ENCODE data around the gene CDCP2.

Gene CDCP2
- 0 reads per million in 3 donors for total RNA-seq

DNA sequence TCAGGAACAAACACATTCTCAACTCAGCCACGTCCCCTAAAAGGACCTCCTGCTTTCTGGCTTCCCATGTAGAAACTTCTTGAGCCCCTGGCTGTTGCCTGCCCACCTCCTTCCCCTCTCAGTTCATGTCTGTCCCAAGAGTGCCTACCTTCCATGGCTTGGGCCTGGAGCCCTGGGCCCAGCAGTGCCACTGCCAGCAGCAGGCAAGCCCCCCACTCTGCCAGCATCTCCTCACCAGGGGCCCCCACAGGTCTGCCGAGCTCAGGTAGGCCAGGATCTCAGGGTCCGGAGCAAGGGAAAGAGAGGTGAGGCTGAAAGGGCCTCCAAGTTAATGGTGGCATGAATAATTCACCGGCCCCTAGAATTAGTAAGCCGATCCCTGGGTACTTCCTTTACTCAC, at the start of gene CDCP2:
TSS of gene CDCP2 (minus strand) at position 305 of the 400 bp plus-strand sequence. CDS start at position 227, 78 bp downstream.
- no peaks in the 10 kb centered on the region for H3K27me3 ChIP-seq (replicated peaks; ENCODE audit: control insufficient read depth, insufficient read depth, low read length, poor library complexity, severe bottlenecking)
- no peak within 1 kb of the TSS for H3K4me3 ChIP-seq (ENCODE audit: insufficient read depth, low read depth, low read length, poor library complexity, severe bottlenecking)
- no peak for DNase-seq
- no peaks in the 10 kb centered on the region for H3K9me3 ChIP-seq (ENCODE audit: control insufficient read depth, low read length)
- no peaks in the 10 kb centered on the region for H3K4me1 ChIP-seq (ENCODE audit: control insufficient read depth, insufficient read depth, low read length, poor library complexity, severe bottlenecking)
- H3K36me3 ChIP-seq (ENCODE audit: control insufficient read depth, insufficient read depth, low read length), result no peaks in the 10 kb centered on the region
- H3K27ac ChIP-seq (ENCODE audit: insufficient read depth, low read length, poor library complexity, severe bottlenecking), result no peak within 1 kb of the TSS

GRCh38 chr1:54200519-54200997, 47.8 kb upstream of the CDCP2 start:
- DNase-seq, result no peak
- peaks cover 9% of the 10 kb centered on the region for H3K36me3 ChIP-seq (ENCODE audit: control insufficient read depth, insufficient read depth, low read length)
- H3K4me3 ChIP-seq (ENCODE audit: insufficient read depth, low read depth, low read length, poor library complexity, severe bottlenecking), result peak overlapping the region; percentile 77
- H3K27ac ChIP-seq (ENCODE audit: insufficient read depth, low read length, poor library complexity, severe bottlenecking), result peak overlapping the region; percentile 72
- peaks cover 14% of the 10 kb centered on the region for H3K4me1 ChIP-seq (ENCODE audit: control insufficient read depth, insufficient read depth, low read length, poor library complexity, severe bottlenecking)
- H3K9me3 ChIP-seq (ENCODE audit: control insufficient read depth, low read length), result no peaks in the 10 kb centered on the region
- H3K27me3 ChIP-seq (replicated peaks; ENCODE audit: control insufficient read depth, insufficient read depth, low read length, poor library complexity, severe bottlenecking), result no peaks in the 10 kb centered on the region

DNA sequence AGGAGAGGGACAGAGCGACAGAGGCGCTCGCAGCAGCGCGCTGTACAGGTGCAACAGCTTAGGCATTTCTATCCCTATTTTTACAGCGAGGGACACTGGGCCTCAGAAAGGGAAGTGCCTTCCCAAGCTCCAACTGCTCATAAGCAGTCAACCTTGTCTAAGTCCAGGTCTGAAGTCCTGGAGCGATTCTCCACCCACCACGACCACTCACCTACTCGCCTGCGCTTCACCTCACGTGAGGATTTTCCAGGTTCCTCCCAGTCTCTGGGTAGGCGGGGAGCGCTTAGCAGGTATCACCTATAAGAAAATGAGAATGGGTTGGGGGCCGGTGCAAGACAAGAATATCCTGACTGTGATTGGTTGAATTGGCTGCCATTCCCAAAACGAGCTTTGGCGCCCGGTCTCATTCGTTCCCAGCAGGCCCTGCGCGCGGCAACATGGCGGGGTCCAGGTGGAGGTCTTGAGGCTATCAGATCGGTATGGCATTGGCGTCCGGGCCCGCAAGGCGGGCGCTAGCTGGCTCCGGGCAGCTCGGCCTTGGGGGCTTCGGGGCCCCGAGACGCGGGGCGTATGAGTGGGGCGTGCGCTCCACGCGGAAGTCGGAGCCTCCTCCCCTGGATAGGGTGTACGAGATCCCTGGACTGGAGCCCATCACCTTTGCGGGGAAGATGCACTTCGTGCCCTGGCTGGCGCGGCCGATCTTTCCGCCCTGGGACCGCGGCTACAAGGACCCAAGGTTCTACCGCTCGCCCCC, 47.1 kb upstream of the CDCP2 start, which contains the start of the genes CYB5RL and MRPL37:
TSS of gene CYB5RL (minus strand) at position 266 of the 754 bp plus-strand sequence. CDS start 4,414 bp downstream, outside the sequence.
TSS of gene MRPL37 (plus strand) at position 403 of the 754 bp plus-strand sequence. CDS start at position 480, 77 bp downstream.
- DNase-seq, result peak; percentile 73 to 85 (median 83)
- H3K4me3 ChIP-seq (ENCODE audit: insufficient read depth, low read depth, low read length, poor library complexity, severe bottlenecking), result peak within 1 kb of the TSS; percentile 77
- no peaks in the 10 kb centered on the region for H3K27me3 ChIP-seq (replicated peaks; ENCODE audit: control insufficient read depth, insufficient read depth, low read length, poor library complexity, severe bottlenecking)
- peak within 1 kb of the TSS; percentile 72 for H3K27ac ChIP-seq (ENCODE audit: insufficient read depth, low read length, poor library complexity, severe bottlenecking)
- no peaks in the 10 kb centered on the region for H3K9me3 ChIP-seq (ENCODE audit: control insufficient read depth, low read length)
- peaks cover 14% of the 10 kb centered on the region for H3K4me1 ChIP-seq (ENCODE audit: control insufficient read depth, insufficient read depth, low read length, poor library complexity, severe bottlenecking)
- H3K36me3 ChIP-seq (ENCODE audit: control insufficient read depth, insufficient read depth, low read length), result peaks cover 7% of the 10 kb centered on the region

- Histone ChIP-seq H3K4me3 (ENCODE audit: insufficient read depth, low read depth, low read length, poor library complexity, severe bottlenecking) (peak overlapping the region; percentile 77), H3K27ac (ENCODE audit: insufficient read depth, low read length, poor library complexity, severe bottlenecking) (peak overlapping the region; percentile 72), H3K27me3 (replicated peaks; ENCODE audit: control insufficient read depth, insufficient read depth, low read length, poor library complexity, severe bottlenecking) (no peaks in the 10 kb centered on the region), H3K36me3 (ENCODE audit: control insufficient read depth, insufficient read depth, low read length) (peaks cover 9% of the 10 kb centered on the region), H3K4me1 (ENCODE audit: control insufficient read depth, insufficient read depth, low read length, poor library complexity, severe bottlenecking) (peaks cover 14% of the 10 kb centered on the region), H3K9me3 (ENCODE audit: control insufficient read depth, low read length) (no peaks in the 10 kb centered on the region)
- DNase-seq, result no peak
Measured at GRCh38 chr1:54199151-54199764, 46.5 kb upstream of the CDCP2 start.

DNA sequence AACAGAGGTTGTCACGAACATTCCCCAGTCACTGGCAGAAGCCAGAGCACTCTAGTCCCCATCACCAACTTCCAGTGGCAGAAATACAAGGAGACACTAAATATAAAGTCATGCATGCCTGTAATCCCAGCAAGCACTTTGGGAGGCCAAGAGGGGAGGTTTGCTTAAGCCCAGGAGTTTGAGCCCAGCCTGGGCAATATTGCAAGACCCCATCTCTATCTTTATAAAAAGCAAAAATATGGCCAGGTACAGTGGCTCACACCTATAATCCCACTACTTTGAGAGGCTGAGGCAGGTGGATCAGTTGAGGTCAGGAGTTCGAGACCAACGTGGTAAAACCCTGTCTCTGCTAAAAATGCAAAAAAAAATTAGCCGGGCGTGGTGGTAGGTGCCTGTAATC, 40.7 kb upstream of the CDCP2 start:
- H3K27ac ChIP-seq (ENCODE audit: insufficient read depth, low read length, poor library complexity, severe bottlenecking), result no peak overlapping the region
- no peaks in the 10 kb centered on the region for H3K9me3 ChIP-seq (ENCODE audit: control insufficient read depth, low read length)
- DNase-seq, result no peak
- H3K4me1 ChIP-seq (ENCODE audit: control insufficient read depth, insufficient read depth, low read length, poor library complexity, severe bottlenecking), result no peaks in the 10 kb centered on the region
- no peaks in the 10 kb centered on the region for H3K27me3 ChIP-seq (replicated peaks; ENCODE audit: control insufficient read depth, insufficient read depth, low read length, poor library complexity, severe bottlenecking)
- peaks cover 9% of the 10 kb centered on the region for H3K36me3 ChIP-seq (ENCODE audit: control insufficient read depth, insufficient read depth, low read length)
- no peak overlapping the region for H3K4me3 ChIP-seq (ENCODE audit: insufficient read depth, low read depth, low read length, poor library complexity, severe bottlenecking)

GRCh38 chr1:54191525-54191924, 38.7 kb upstream of the CDCP2 start:
- Histone ChIP-seq H3K4me3 (ENCODE audit: insufficient read depth, low read depth, low read length, poor library complexity, severe bottlenecking) (no peak overlapping the region), H3K4me1 (ENCODE audit: control insufficient read depth, insufficient read depth, low read length, poor library complexity, severe bottlenecking) (no peaks in the 10 kb centered on the region), H3K27ac (ENCODE audit: insufficient read depth, low read length, poor library complexity, severe bottlenecking) (no peak overlapping the region), H3K27me3 (replicated peaks; ENCODE audit: control insufficient read depth, insufficient read depth, low read length, poor library complexity, severe bottlenecking) (no peaks in the 10 kb centered on the region), H3K9me3 (ENCODE audit: control insufficient read depth, low read length) (no peaks in the 10 kb centered on the region), H3K36me3 (ENCODE audit: control insufficient read depth, insufficient read depth, low read length) (peaks cover 9% of the 10 kb centered on the region)
- DNase-seq, result no peak

- H3K27me3 ChIP-seq (replicated peaks; ENCODE audit: control insufficient read depth, insufficient read depth, low read length, poor library complexity, severe bottlenecking), result no peaks in the 10 kb centered on the region
- peaks cover 8% of the 10 kb centered on the region for H3K36me3 ChIP-seq (ENCODE audit: control insufficient read depth, insufficient read depth, low read length)
- H3K4me1 ChIP-seq (ENCODE audit: control insufficient read depth, insufficient read depth, low read length, poor library complexity, severe bottlenecking), result no peaks in the 10 kb centered on the region
- H3K4me3 ChIP-seq (ENCODE audit: insufficient read depth, low read depth, low read length, poor library complexity, severe bottlenecking), result no peak overlapping the region
- H3K9me3 ChIP-seq (ENCODE audit: control insufficient read depth, low read length), result no peaks in the 10 kb centered on the region
- no peak for DNase-seq
- H3K27ac ChIP-seq (ENCODE audit: insufficient read depth, low read length, poor library complexity, severe bottlenecking), result no peak overlapping the region
Measured at GRCh38 chr1:54190526-54190925, 37.7 kb upstream of the CDCP2 start.

DNA sequence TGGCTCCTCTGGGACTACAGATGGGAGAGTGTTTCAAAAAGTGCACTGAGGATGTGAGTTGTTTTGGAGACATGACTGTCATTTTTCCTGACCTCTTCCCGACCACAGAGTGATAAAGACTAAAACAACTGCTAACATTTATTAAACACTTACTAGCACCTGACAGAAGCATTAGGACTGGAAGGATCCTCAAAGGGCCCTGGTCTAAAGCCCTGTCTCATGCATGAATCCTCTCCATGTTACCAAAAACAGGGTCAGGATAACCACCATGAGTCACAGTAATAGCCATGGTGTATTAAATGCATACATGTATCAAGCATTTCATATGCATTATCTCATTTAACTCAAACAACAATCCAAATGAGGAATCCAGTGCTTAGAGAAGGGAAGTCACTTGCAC, 35.5 kb upstream of the CDCP2 start:
- Histone ChIP-seq H3K4me3 (ENCODE audit: insufficient read depth, low read depth, low read length, poor library complexity, severe bottlenecking) (no peak overlapping the region), H3K9me3 (ENCODE audit: control insufficient read depth, low read length) (no peaks in the 10 kb centered on the region), H3K4me1 (ENCODE audit: control insufficient read depth, insufficient read depth, low read length, poor library complexity, severe bottlenecking) (no peaks in the 10 kb centered on the region), H3K36me3 (ENCODE audit: control insufficient read depth, insufficient read depth, low read length) (no peaks in the 10 kb centered on the region), H3K27me3 (replicated peaks; ENCODE audit: control insufficient read depth, insufficient read depth, low read length, poor library complexity, severe bottlenecking) (no peaks in the 10 kb centered on the region), H3K27ac (ENCODE audit: insufficient read depth, low read length, poor library complexity, severe bottlenecking) (no peak overlapping the region)
- DNase-seq, result no peak

DNA sequence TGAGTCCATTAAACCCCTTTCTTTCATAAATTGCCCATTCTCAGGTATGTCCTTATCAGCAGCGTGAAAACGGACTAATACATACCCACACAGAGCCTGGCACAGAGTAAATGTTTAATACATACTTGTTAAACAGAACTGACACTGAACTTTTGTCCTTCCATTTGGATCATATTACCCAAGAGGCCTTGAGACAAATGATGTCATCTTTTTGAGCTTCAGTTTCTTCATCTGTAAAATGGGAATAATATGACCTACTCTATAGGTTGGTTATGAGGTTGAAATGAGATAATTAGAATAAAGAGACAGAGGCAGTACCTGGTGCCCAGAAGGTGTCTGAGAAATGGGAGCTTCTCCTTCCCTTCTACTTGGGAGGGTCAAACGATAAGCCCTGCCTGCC, 33.3 kb upstream of the CDCP2 start:
- no peak overlapping the region for H3K27ac ChIP-seq (ENCODE audit: insufficient read depth, low read length, poor library complexity, severe bottlenecking)
- H3K4me1 ChIP-seq (ENCODE audit: control insufficient read depth, insufficient read depth, low read length, poor library complexity, severe bottlenecking), result no peaks in the 10 kb centered on the region
- DNase-seq, result no peak
- no peaks in the 10 kb centered on the region for H3K36me3 ChIP-seq (ENCODE audit: control insufficient read depth, insufficient read depth, low read length)
- no peaks in the 10 kb centered on the region for H3K9me3 ChIP-seq (ENCODE audit: control insufficient read depth, low read length)
- no peak overlapping the region for H3K4me3 ChIP-seq (ENCODE audit: insufficient read depth, low read depth, low read length, poor library complexity, severe bottlenecking)
- no peaks in the 10 kb centered on the region for H3K27me3 ChIP-seq (replicated peaks; ENCODE audit: control insufficient read depth, insufficient read depth, low read length, poor library complexity, severe bottlenecking)
